ENCODE measurements around the gene TAF11L3.
"Not testable (repeated sequence)": the region's sequence is repeated elsewhere in the genome, so short reads cannot be mapped to it uniquely, and the experiment has no call there.

TAF11L3 gene

DNA sequence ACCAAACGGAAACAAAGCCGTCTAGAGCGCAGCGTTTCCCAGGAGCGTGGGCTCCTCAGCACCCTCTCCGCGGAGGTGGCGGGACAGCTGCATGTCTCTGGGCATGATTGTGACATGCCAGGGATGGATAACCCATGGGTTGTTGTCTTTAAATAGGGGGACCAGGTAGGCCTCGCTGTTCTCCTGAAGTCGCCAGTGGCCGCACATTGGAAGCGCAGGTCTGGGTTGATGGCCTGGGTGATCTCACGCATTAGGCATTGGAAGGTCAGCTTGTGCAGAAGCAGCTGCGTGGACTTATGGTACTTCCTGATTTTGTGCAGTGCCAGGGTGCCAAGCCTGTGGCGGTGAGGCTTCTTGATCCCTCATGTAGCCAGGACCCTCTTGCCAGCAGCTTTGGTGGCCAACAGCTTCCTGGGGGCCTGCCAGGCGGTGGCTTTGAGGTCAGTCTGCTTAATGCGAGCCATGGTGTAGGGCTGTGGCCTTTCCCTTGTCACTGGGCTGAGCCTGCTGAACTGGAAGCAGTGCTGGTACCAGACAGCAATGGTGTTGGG is 6.3 kb upstream of the TAF11L3 start:
- H3K4me1 ChIP-seq (ENCODE audit: control insufficient read depth, insufficient read depth, low read length): no peaks in the 10 kb centered on the region
- H3K9me3 ChIP-seq (ENCODE audit: control insufficient read depth, insufficient read depth, low read depth, low read length): no peaks in the 10 kb centered on the region
- CTCF ChIA-PET: no interaction called here
- POLR2A ChIA-PET: no interaction called here
- H3K4me3 ChIP-seq (ENCODE audit: low read depth, low read length): no peak overlapping the region
- H3K36me3 ChIP-seq (ENCODE audit: control insufficient read depth in 2 of 2, insufficient read depth in 1 of 2, low read length in 2 of 2): no peaks in the 10 kb centered on the region
- no peak for TF ChIP-seq KLF7 (tag by site-specific recombination; IDR thresholded peaks at IDR 0.05; ENCODE audit: borderline replicate concordance)
- TF ChIP-seq ZNF558 (tag by site-specific recombination; IDR thresholded peaks at IDR 0.05): no peak
- TF ChIP-seq ZNF10 (tag by site-specific recombination; IDR thresholded peaks at IDR 0.05): no peak
- TF ChIP-seq ZSCAN30 (tag by site-specific recombination; IDR thresholded peaks at IDR 0.05): no peak
- no peak for TF ChIP-seq ZSCAN5A (tag by site-specific recombination; IDR thresholded peaks at IDR 0.05)
- no peak for TF ChIP-seq ZNF146 (tag by site-specific recombination; IDR thresholded peaks at IDR 0.05)
- no peak for TF ChIP-seq ZNF692 (tag by site-specific recombination; IDR thresholded peaks at IDR 0.05)
- TF ChIP-seq, protein P1, sequence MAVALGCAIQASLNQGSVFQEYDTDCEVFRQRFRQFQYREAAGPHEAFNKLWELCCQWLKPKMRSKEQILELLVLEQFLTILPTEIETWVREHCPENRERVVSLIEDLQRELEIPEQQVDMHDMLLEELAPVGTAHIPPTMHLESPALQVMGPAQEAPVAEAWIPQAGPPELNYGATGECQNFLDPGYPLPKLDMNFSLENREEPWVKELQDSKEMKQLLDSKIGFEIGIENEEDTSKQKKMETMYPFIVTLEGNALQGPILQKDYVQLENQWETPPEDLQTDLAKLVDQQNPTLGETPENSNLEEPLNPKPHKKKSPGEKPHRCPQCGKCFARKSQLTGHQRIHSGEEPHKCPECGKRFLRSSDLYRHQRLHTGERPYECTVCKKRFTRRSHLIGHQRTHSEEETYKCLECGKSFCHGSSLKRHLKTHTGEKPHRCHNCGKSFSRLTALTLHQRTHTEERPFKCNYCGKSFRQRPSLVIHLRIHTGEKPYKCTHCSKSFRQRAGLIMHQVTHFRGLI (tag by site-specific recombination; IDR thresholded peaks at IDR 0.05): no peak
- TF ChIP-seq ZNF174 (tag by site-specific recombination; IDR thresholded peaks at IDR 0.05): no peak
- H3K27ac ChIP-seq (ENCODE audit: extremely low read depth, low read depth, low read length): no peak overlapping the region

GRCh38 chr5:17517526-17517925 is 641 bp upstream of the TAF11L3 start:
- H3K4me3 ChIP-seq (ENCODE audit: low read depth, low read length); CTCF ChIA-PET; H3K36me3 ChIP-seq (ENCODE audit: control insufficient read depth in 2 of 2, insufficient read depth in 1 of 2, low read length in 2 of 2); H3K27ac ChIP-seq (ENCODE audit: extremely low read depth, low read depth, low read length); H3K4me1 ChIP-seq (ENCODE audit: control insufficient read depth, insufficient read depth, low read length); POLR2A ChIA-PET; H3K9me3 ChIP-seq (ENCODE audit: control insufficient read depth, insufficient read depth, low read depth, low read length): not testable (repeated sequence)

DNA sequence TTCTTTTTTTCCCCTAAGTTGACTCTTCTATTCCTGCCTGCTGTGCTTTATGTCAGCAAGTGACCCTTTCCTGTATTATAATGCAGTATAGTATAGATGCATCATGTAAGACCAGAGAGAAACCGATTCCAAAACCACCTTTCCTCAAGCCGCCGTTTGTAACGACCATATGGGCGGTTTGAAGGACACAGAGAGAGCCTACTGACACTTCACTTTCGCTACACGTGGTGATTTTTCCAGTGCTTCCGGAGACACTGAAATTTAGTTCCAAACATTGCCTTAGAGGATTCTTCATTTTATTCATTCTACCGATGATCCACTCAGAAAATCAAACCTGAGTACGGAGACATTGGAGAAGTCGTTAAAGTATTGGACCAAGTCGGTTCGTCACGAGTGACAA is 1.3 kb downstream of the TAF11L3 start:
- H3K27ac ChIP-seq (ENCODE audit: extremely low read depth, low read depth, low read length); H3K4me1 ChIP-seq (ENCODE audit: control insufficient read depth, insufficient read depth, low read length); H3K36me3 ChIP-seq (ENCODE audit: control insufficient read depth in 2 of 2, insufficient read depth in 1 of 2, low read length in 2 of 2); H3K4me3 ChIP-seq (ENCODE audit: low read depth, low read length); CTCF ChIA-PET; H3K9me3 ChIP-seq (ENCODE audit: control insufficient read depth, insufficient read depth, low read depth, low read length); POLR2A ChIA-PET: not testable (repeated sequence)

- H3K27ac ChIP-seq (ENCODE audit: extremely low read depth, low read depth, low read length); CTCF ChIA-PET; H3K36me3 ChIP-seq (ENCODE audit: control insufficient read depth in 2 of 2, insufficient read depth in 1 of 2, low read length in 2 of 2); H3K4me3 ChIP-seq (ENCODE audit: low read depth, low read length); H3K9me3 ChIP-seq (ENCODE audit: control insufficient read depth, insufficient read depth, low read depth, low read length); H3K4me1 ChIP-seq (ENCODE audit: control insufficient read depth, insufficient read depth, low read length); POLR2A ChIA-PET: not testable (repeated sequence)
Measured at GRCh38 chr5:17521501-17521900, 3.3 kb downstream of the TAF11L3 start, which contains the start of gene TAF11L4. Gene TAF11L4 (plus strand): TSS chr5:17521801.

DNA sequence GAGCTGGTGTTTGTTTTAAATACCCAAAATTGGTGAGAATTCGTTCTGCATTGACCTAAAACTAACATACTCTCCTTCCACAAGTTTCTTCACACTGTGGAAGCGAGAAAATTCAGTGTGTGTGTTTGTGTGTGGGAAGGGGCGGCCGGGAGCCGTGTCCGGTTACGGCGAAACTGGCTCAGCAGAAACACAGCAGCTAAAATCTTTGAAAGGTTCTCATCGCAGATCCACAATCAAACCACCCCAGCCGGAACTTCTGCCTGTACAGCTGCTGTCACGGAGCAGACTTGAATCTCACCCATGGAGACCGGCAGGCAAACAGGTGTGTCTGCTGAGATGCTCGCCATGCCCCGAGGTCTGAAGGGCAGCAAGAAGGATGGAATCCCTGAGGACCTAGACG is 6.8 kb downstream of the TAF11L3 start, which contains the start of gene TAF11L5:
Gene TAF11L5 (plus strand): TSS at position 301 of the 400 bp plus-strand sequence.
- CTCF ChIA-PET; H3K36me3 ChIP-seq (ENCODE audit: control insufficient read depth in 2 of 2, insufficient read depth in 1 of 2, low read length in 2 of 2); POLR2A ChIA-PET; H3K4me3 ChIP-seq (ENCODE audit: low read depth, low read length); H3K9me3 ChIP-seq (ENCODE audit: control insufficient read depth, insufficient read depth, low read depth, low read length); H3K27ac ChIP-seq (ENCODE audit: extremely low read depth, low read depth, low read length); H3K4me1 ChIP-seq (ENCODE audit: control insufficient read depth, insufficient read depth, low read length): not testable (repeated sequence)

- H3K4me1 ChIP-seq (ENCODE audit: control insufficient read depth, insufficient read depth, low read length); CTCF ChIA-PET; H3K9me3 ChIP-seq (ENCODE audit: control insufficient read depth, insufficient read depth, low read depth, low read length); H3K4me3 ChIP-seq (ENCODE audit: low read depth, low read length); POLR2A ChIA-PET; H3K36me3 ChIP-seq (ENCODE audit: control insufficient read depth in 2 of 2, insufficient read depth in 1 of 2, low read length in 2 of 2); H3K27ac ChIP-seq (ENCODE audit: extremely low read depth, low read depth, low read length): not testable (repeated sequence)
Measured at GRCh38 chr5:17526504-17526903, 8.3 kb downstream of the TAF11L3 start.

DNA sequence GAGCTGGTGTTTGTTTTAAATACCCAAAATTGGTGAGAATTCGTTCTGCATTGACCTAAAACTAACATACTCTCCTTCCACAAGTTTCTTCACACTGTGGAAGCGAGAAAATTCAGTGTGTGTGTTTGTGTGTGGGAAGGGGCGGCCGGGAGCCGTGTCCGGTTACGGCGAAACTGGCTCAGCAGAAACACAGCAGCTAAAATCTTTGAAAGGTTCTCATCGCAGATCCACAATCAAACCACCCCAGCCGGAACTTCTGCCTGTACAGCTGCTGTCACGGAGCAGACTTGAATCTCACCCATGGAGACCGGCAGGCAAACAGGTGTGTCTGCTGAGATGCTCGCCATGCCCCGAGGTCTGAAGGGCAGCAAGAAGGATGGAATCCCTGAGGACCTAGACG is 10.2 kb downstream of the TAF11L3 start, which contains the start of gene TAF11L6:
Gene TAF11L6 (plus strand): TSS at position 301 of the 400 bp plus-strand sequence.
- H3K4me3 ChIP-seq (ENCODE audit: low read depth, low read length); H3K36me3 ChIP-seq (ENCODE audit: control insufficient read depth in 2 of 2, insufficient read depth in 1 of 2, low read length in 2 of 2); H3K27ac ChIP-seq (ENCODE audit: extremely low read depth, low read depth, low read length); CTCF ChIA-PET; H3K4me1 ChIP-seq (ENCODE audit: control insufficient read depth, insufficient read depth, low read length); POLR2A ChIA-PET; H3K9me3 ChIP-seq (ENCODE audit: control insufficient read depth, insufficient read depth, low read depth, low read length): not testable (repeated sequence)

All from HEK293 (cell line).